Measurements from ENCODE around the gene CTPS2. TPM values are rescaled to one million over a fixed set of nuclear protein-coding genes. Genes with fewer than 3 reads are reported as not detected.

Gene CTPS2
- total and polyA plus RNA-seq, 10 of the 15 experiments (the other 5 are each of a cell fraction or from before 2014, with no cell fraction given), result 5.9 to 17.8 (median 14.2) TPM

DNA sequence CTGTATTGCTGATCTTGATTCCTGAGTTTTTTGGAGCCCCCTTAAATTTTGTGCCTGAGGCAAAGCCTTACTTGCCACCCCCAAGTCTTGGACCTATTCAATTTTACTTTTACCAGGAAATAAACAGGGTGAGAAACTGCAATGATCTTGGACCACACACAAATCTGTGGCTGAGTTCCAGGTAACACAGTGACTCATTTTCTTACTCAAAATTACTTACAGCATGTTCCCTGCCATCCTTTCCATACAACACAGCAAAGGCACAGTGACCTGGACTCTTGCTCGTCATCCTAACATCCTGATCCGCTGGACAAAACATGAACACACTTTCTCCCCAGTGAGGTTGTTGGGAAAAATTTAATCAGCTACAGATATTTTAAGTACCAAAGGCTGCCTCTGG, 123.3 kb downstream of the CTPS2 start:
- no peaks in the 10 kb centered on the region; the same call in 2 of the 3 replicates for H3K9me3 ChIP-seq (replicated peaks; ENCODE audit: control insufficient read depth, insufficient read depth, low read length)
- H3K36me3 ChIP-seq (ENCODE audit: control insufficient read depth in 2 of 2, insufficient read depth in 2 of 2, low read length in 1 of 2), result no peaks in the 10 kb centered on the region
- no peak for ATAC-seq
- no peak overlapping the region for H3K4me2 ChIP-seq (ENCODE audit: control insufficient read depth, insufficient read depth)
- no peak for FAIRE-seq
- no peak overlapping the region for H2AFZ ChIP-seq (ENCODE audit: control insufficient read depth, low read depth, low read length)
- ChIA-PET POLR2A (no interaction called here), RAD21 (ENCODE audit: unreplicated experiment) (no interaction called here), CTCF (no interaction called here), SMC1A (ENCODE audit: uncharacterized antibody, unreplicated experiment) (no interaction called here)
- H3K4me3 ChIP-seq, result no peak overlapping the region
- BruUV-seq (replicated peaks), result no TSS peak
- no peaks in the 10 kb centered on the region for H3K27me3 ChIP-seq (replicated peaks in 1 of 2; ENCODE audit: control insufficient read depth in 2 of 2, insufficient read depth in 2 of 2, low read length in 1 of 2)
- no peak overlapping the region for H3K9ac ChIP-seq (ENCODE audit: control insufficient read depth, insufficient read depth, low read length)
- in situ Hi-C loops (cut with MboI), result no loop called here
- no peak for TF ChIP-seq ZNF622 (IDR thresholded peaks at IDR 0.05)
- no peak for TF ChIP-seq CHD1 (IDR thresholded peaks at IDR 0.05; ENCODE audit: low read depth, low read length)
- no peak for TF ChIP-seq POLR2AphosphoS5 (IDR thresholded peaks at IDR 0.05; ENCODE audit: low read length)
- no peak for DNase-seq (ENCODE audit: low read depth, low spot score)
- no peak overlapping the region for H3K27ac ChIP-seq (ENCODE audit: control insufficient read depth, insufficient read depth)
- WGBS (ENCODE audit: insufficient coverage, insufficient replicate concordance, low lambda C conversion rate, missing lambda C conversion rate), result 89% methylated on average over 2 of the region's 2 CpGs
- intact Hi-C loops (cut with micrococcal nuclease; ENCODE audit: unreplicated experiment), result no loop called here
- no peaks in the 10 kb centered on the region for H4K20me1 ChIP-seq (ENCODE audit: control insufficient read depth, insufficient read depth)
- no peaks in the 10 kb centered on the region for H3K4me1 ChIP-seq (ENCODE audit: control insufficient read depth, insufficient read depth, low read length)
- no peaks in the 10 kb centered on the region for H3K79me2 ChIP-seq (ENCODE audit: control insufficient read depth, insufficient read depth, low read length)

DNA sequence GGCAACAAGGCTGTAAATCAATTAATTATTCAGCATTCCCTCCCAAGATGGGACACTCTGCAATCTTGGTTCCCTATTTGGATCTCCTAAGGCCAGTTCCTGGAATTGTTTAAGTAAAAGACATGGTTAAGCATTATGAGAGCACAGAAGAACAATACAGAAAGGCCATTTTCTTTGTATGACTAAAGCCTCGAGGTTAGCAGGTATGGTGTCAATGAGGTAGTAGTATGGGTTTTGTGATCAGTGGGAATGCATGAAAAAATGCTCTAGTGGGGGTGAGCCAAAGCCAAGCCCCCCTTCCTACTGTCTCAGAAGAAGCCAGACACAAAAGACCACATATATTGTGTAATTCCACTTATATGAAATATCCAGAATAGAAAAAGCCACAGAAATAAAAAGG, 124.2 kb downstream of the CTPS2 start:
- TF ChIP-seq SP1 (IDR thresholded peaks at IDR 0.05; ENCODE audit: low read depth, low read length), result no peak
- TF ChIP-seq POU2F2 (IDR thresholded peaks at IDR 0.05; ENCODE audit: borderline replicate concordance, low read depth, low read length), result no peak
- TF ChIP-seq HCFC1 (IDR thresholded peaks at IDR 0.05; ENCODE audit: low read length), result no peak
- no peak for TF ChIP-seq TCF12 (IDR thresholded peaks at IDR 0.05; ENCODE audit: low read depth, low read length)
- TF ChIP-seq SUZ12 (IDR thresholded peaks at IDR 0.05; ENCODE audit: unreplicated experiment), result no peak
- TF ChIP-seq MYC (IDR thresholded peaks at IDR 0.05; ENCODE audit: insufficient read depth, insufficient read length, insufficient replicate concordance, low read length, severe bottlenecking), result no peak
- no peak for TF ChIP-seq ZBED1 (IDR thresholded peaks at IDR 0.05; ENCODE audit: borderline replicate concordance)
- no peak for TF ChIP-seq ETV6 (conservative IDR thresholded peaks at IDR 0.05 in 1 of 2, IDR thresholded peaks at IDR 0.05 in 1 of 2; ENCODE audit: borderline replicate concordance in 1 of 2, low read depth in 1 of 2)
- no peak for TF ChIP-seq PAX5 (IDR thresholded peaks at IDR 0.05; ENCODE audit: borderline replicate concordance, low read depth, low read length)
- TF ChIP-seq SMC3 (IDR thresholded peaks at IDR 0.05; ENCODE audit: borderline replicate concordance, low read length), result no peak
- no peak for TF ChIP-seq EZH2 (IDR thresholded peaks at IDR 0.05; ENCODE audit: borderline replicate concordance, control insufficient read depth, low read depth, low read length)
- no peaks in the 10 kb centered on the region for H4K20me1 ChIP-seq (ENCODE audit: control insufficient read depth, insufficient read depth)
- DNase-seq (ENCODE audit: low read depth, low spot score) (no peak), ATAC-seq (no peak), FAIRE-seq (no peak)
- no peak overlapping the region for H3K27ac ChIP-seq (ENCODE audit: control insufficient read depth, insufficient read depth)
- ChIA-PET POLR2A (no interaction called here), CTCF (no interaction called here), SMC1A (ENCODE audit: uncharacterized antibody, unreplicated experiment) (no interaction called here), RAD21 (ENCODE audit: unreplicated experiment) (no interaction called here)
- 0% methylated on average over 1 of the region's 1 CpG for WGBS (ENCODE audit: insufficient coverage, insufficient replicate concordance, low lambda C conversion rate, missing lambda C conversion rate)
- H3K4me2 ChIP-seq (ENCODE audit: control insufficient read depth, insufficient read depth), result no peak overlapping the region
- intact Hi-C loops (cut with micrococcal nuclease; ENCODE audit: unreplicated experiment), result no loop called here
- no peaks in the 10 kb centered on the region for H3K79me2 ChIP-seq (ENCODE audit: control insufficient read depth, insufficient read depth, low read length)
- no peaks in the 10 kb centered on the region; the same call in 2 of the 3 replicates for H3K9me3 ChIP-seq (replicated peaks; ENCODE audit: control insufficient read depth, insufficient read depth, low read length)
- in situ Hi-C loops (cut with MboI), result no loop called here
- BruUV-seq (replicated peaks), result no TSS peak
- H3K36me3 ChIP-seq (ENCODE audit: control insufficient read depth in 2 of 2, insufficient read depth in 2 of 2, low read length in 1 of 2), result no peaks in the 10 kb centered on the region
- H3K9ac ChIP-seq (ENCODE audit: control insufficient read depth, insufficient read depth, low read length), result no peak overlapping the region
- H3K4me3 ChIP-seq, result no peak overlapping the region
- H3K27me3 ChIP-seq (replicated peaks in 1 of 2; ENCODE audit: control insufficient read depth in 2 of 2, insufficient read depth in 2 of 2, low read length in 1 of 2), result no peaks in the 10 kb centered on the region
- no peak overlapping the region for H2AFZ ChIP-seq (ENCODE audit: control insufficient read depth, low read depth, low read length)
- H3K4me1 ChIP-seq (ENCODE audit: control insufficient read depth, insufficient read depth, low read length), result no peaks in the 10 kb centered on the region
